Measurements from ENCODE around the gene SEMA3A. TPM values are rescaled to one million over a fixed set of nuclear protein-coding genes. Genes with fewer than 3 reads are reported as not detected.
"Not testable (repeated sequence)": the region's sequence is repeated elsewhere in the genome, so short reads cannot be mapped to it uniquely, and the experiment has no call there.

SEMA3A gene
- polyA plus RNA-seq, 1 donor: 14.5 TPM

GRCh38 chr7:84154991-84155781 is 39.4 kb downstream of the SEMA3A start:
- no peak for DNase-seq

GRCh38 chr7:84152995-84153394 is 41.6 kb downstream of the SEMA3A start:
- DNase-seq: no peak

- DNase-seq: not testable (repeated sequence)
These were observed 44.2 kb downstream of the SEMA3A start for GRCh38 chr7:84150370-84150769.

GRCh38 chr7:84149573-84149972 is 45.0 kb downstream of the SEMA3A start:
- no peak for DNase-seq

- DNase-seq: no peak
These were observed 48.7 kb downstream of the SEMA3A start for GRCh38 chr7:84145892-84146291.

GRCh38 chr7:84144935-84145334 is 49.7 kb downstream of the SEMA3A start:
- no peak for DNase-seq

GRCh38 chr7:84144480-84144879 is 50.1 kb downstream of the SEMA3A start:
- DNase-seq: no peak

GRCh38 chr7:84142726-84143125 is 51.9 kb downstream of the SEMA3A start:
- no peak for DNase-seq

GRCh38 chr7:84139986-84140729 is 54.4 kb downstream of the SEMA3A start:
- no peak for DNase-seq

- DNase-seq: no peak
These were observed 56.2 kb downstream of the SEMA3A start for GRCh38 chr7:84138411-84138810.

GRCh38 chr7:84137812-84138211 is 56.8 kb downstream of the SEMA3A start:
- no peak for DNase-seq

- DNase-seq: no peak
These were observed 57.8 kb downstream of the SEMA3A start for GRCh38 chr7:84136809-84137208.

- no peak for DNase-seq
These were observed 58.3 kb downstream of the SEMA3A start for GRCh38 chr7:84136336-84136735.

GRCh38 chr7:84134169-84134568 is 60.4 kb downstream of the SEMA3A start:
- no peak for DNase-seq

- DNase-seq: no peak
These were observed 68.9 kb downstream of the SEMA3A start for GRCh38 chr7:84125654-84126053.

- DNase-seq: no peak
These were observed 70.5 kb downstream of the SEMA3A start for GRCh38 chr7:84123965-84124547.

GRCh38 chr7:84122582-84123360 is 71.8 kb downstream of the SEMA3A start:
- DNase-seq: no peak

GRCh38 chr7:84117304-84117703 is 77.3 kb downstream of the SEMA3A start:
- no peak for DNase-seq

GRCh38 chr7:84113906-84114850 is 80.4 kb downstream of the SEMA3A start:
- DNase-seq: no peak

- no peak for DNase-seq
These were observed 81.3 kb downstream of the SEMA3A start for GRCh38 chr7:84113286-84113685.

- no peak for DNase-seq
These were observed 81.8 kb downstream of the SEMA3A start for GRCh38 chr7:84112771-84113170.

Measured in left kidney (tissue), 2 donors.